HG02981 (cell line): ENCODE results near the gene CERS1.
"Not testable (repeated sequence)": the region's sequence is repeated elsewhere in the genome, so short reads cannot be mapped to it uniquely, and the experiment has no call there.

Experiments
- ATAC-seq: cut with Tn5 transposase; IDR thresholded peaks from one replicate; pipeline ENCODE4 v1.9.1; 2021; ENCODE audit warnings: mild to moderate bottlenecking, moderate library complexity; ENCODE audit not compliant: unreplicated experiment

CERS1 gene

GRCh38 chr19:18919900-18920214, 23.9 kb upstream of the CERS1 start:
- ATAC-seq, result no peak

- ATAC-seq, result peak; percentile 88
Measured at GRCh38 chr19:18919086-18919899, 23.3 kb upstream of the CERS1 start, which contains the start of the genes COPE and DDX49. TSS of gene COPE (minus strand) at chr19:18919387. CDS start at chr19:18919348, 39 bp downstream. TSS of gene DDX49 (plus strand) at chr19:18919715. CDS start at chr19:18919742, 27 bp downstream.

- not testable (repeated sequence) for ATAC-seq
Measured at GRCh38 chr19:18917593-18917992, 21.6 kb upstream of the CERS1 start.

GRCh38 chr19:18915639-18916038, 19.7 kb upstream of the CERS1 start:
- ATAC-seq, result no peak

- ATAC-seq, result no peak
Measured at GRCh38 chr19:18913466-18913865, 17.5 kb upstream of the CERS1 start.

- ATAC-seq, result no peak
Measured at GRCh38 chr19:18912933-18913332, 17.0 kb upstream of the CERS1 start.

GRCh38 chr19:18910801-18911436, 15.0 kb upstream of the CERS1 start:
- no peak for ATAC-seq

- ATAC-seq, result no peak
Measured at GRCh38 chr19:18910010-18910409, 14.1 kb upstream of the CERS1 start.

- ATAC-seq, result no peak
Measured at GRCh38 chr19:18908917-18909619, 13.1 kb upstream of the CERS1 start.

GRCh38 chr19:18906605-18907519, 10.9 kb upstream of the CERS1 start:
- ATAC-seq, result no peak

- ATAC-seq, result no peak
Measured at GRCh38 chr19:18905513-18906236, 9.7 kb upstream of the CERS1 start.

GRCh38 chr19:18905058-18905456, 9.1 kb upstream of the CERS1 start:
- ATAC-seq, result no peak

GRCh38 chr19:18904334-18905057, 8.5 kb upstream of the CERS1 start:
- ATAC-seq, result no peak

- ATAC-seq, result no peak
Measured at GRCh38 chr19:18903156-18904037, 7.4 kb upstream of the CERS1 start.

- ATAC-seq, result not testable (repeated sequence)
Measured at GRCh38 chr19:18902519-18902918, 6.6 kb upstream of the CERS1 start.

GRCh38 chr19:18901491-18901890, 5.5 kb upstream of the CERS1 start:
- ATAC-seq, result no peak

GRCh38 chr19:18900700-18901481, 4.9 kb upstream of the CERS1 start:
- ATAC-seq, result no peak
